ENCODE data around the gene SLC22A15. TPM values are rescaled to one million over a fixed set of nuclear protein-coding genes. Genes with fewer than 3 reads are reported as not detected.
"Not testable (repeated sequence)": the region's sequence is repeated elsewhere in the genome, so short reads cannot be mapped to it uniquely, and the experiment has no call there.

Gene SLC22A15
- total and polyA plus RNA-seq, 12 donors, result 0.97 to 13.1 (median 7.7) TPM

GRCh38 chr1:115969509-115969908 is 6.8 kb upstream of the SLC22A15 start:
- 26 to 38% methylated on average over 2 of the region's 2 CpGs for WGBS, 2 donors
- intact Hi-C loops (cut with DNase I), result no loop called here
- Histone ChIP-seq H3K27me3 (no peaks in the 10 kb centered on the region), H3K36me3 (no peaks in the 10 kb centered on the region), H3K27ac (no peak overlapping the region), H3K9me3 (no peaks in the 10 kb centered on the region), H3K4me3 (no peak overlapping the region), H3K4me1 (no peaks in the 10 kb centered on the region)
- no peak for TF ChIP-seq CTCF (IDR thresholded peaks at IDR 0.05)
- ATAC-seq (no peak), DNase-seq (no peak)

GRCh38 chr1:115971778-115972177 is 4.5 kb upstream of the SLC22A15 start:
- H3K4me1 ChIP-seq; H3K36me3 ChIP-seq; intact Hi-C loops (cut with DNase I); H3K4me3 ChIP-seq; H3K27me3 ChIP-seq; H3K9me3 ChIP-seq; H3K27ac ChIP-seq; DNase-seq; ATAC-seq: not testable (repeated sequence)
- WGBS, 2 donors, result 95% methylated on average over 7 of the region's 7 CpGs

- DNase-seq, result no peak
- no peak for TF ChIP-seq CTCF (IDR thresholded peaks at IDR 0.05)
- H3K4me1 ChIP-seq, result peaks cover 0 to 21% (median 4%) of the 10 kb centered on the region in 9 donors
- H3K9me3 ChIP-seq, result no peaks in the 10 kb centered on the region
- peaks cover 0 to 8% (median 0%) of the 10 kb centered on the region in 7 donors for H3K27me3 ChIP-seq
- H3K27ac ChIP-seq, result no peak overlapping the region
- ATAC-seq, result no peak
- no peak overlapping the region for H3K4me3 ChIP-seq
- H3K36me3 ChIP-seq, result no peaks in the 10 kb centered on the region
- WGBS, 2 donors, result 92 to 98% methylated on average over 1 of the region's 1 CpG
- intact Hi-C loops (cut with DNase I), result no loop called here
Observed at GRCh38 chr1:115973154-115973553, 3.2 kb upstream of the SLC22A15 start.

- WGBS, 2 donors, result 46 to 47% methylated on average over 11 of the region's 11 CpGs
- TF ChIP-seq CTCF (IDR thresholded peaks at IDR 0.05), result no peak
- Histone ChIP-seq H3K36me3 (no peaks in the 10 kb centered on the region), H3K27me3 (peaks cover 0 to 8% (median 0%) of the 10 kb centered on the region in 7 donors), H3K4me1 (peaks cover 0 to 36% (median 4%) of the 10 kb centered on the region in 9 donors), H3K4me3 (peak overlapping the region; percentile 61 to 84 (median 72)), H3K27ac (peak overlapping the region; percentile 70 to 91 (median 85)), H3K9me3 (no peaks in the 10 kb centered on the region)
- ATAC-seq (no peak), DNase-seq (no peak)
- intact Hi-C loops (cut with DNase I), result loop anchor here in 3 of 10 donors (5.0 kb wide), 2 partner anchors 163 to 168 kb away; no protein-coding TSS in a partner anchor
Observed at GRCh38 chr1:115975569-115976061, 698 bp upstream of the SLC22A15 start.

- peak in 2 of 8 donors; percentile 2 to 7 for ATAC-seq
- Histone ChIP-seq H3K27ac (peak overlapping the region; percentile 70 to 91 (median 85)), H3K27me3 (peaks cover 0 to 8% (median 0%) of the 10 kb centered on the region in 7 donors), H3K4me3 (peak overlapping the region; percentile 61 to 84 (median 72)), H3K36me3 (no peaks in the 10 kb centered on the region), H3K4me1 (peaks cover 0 to 48% (median 13%) of the 10 kb centered on the region in 9 donors), H3K9me3 (no peaks in the 10 kb centered on the region)
- intact Hi-C loops (cut with DNase I), result loop anchor here in 3 of 10 donors (5.0 kb wide), 2 partner anchors 165 to 170 kb away; no protein-coding TSS in a partner anchor
- TF ChIP-seq CTCF (IDR thresholded peaks at IDR 0.05), result no peak
- 55 to 59% methylated on average over 15 of the region's 15 CpGs for WGBS, 2 donors
- no peak for DNase-seq
Observed at GRCh38 chr1:115976921-115977498, 697 bp downstream of the SLC22A15 start.
